Adrenal gland (tissue), 5 donors: ENCODE data around the gene HS3ST5.

Source experiments
- CTCF ChIP-seq, 6 experiments: fragments of 450-650 bp in 4 of 6; fragments of 200-600 bp in 2 of 6; sonication (generic) in 1 of 6; IDR thresholded peaks; 1 replicate in 5 of 6; 2 replicates in 1 of 6; pipeline versions ENCODE4 v1.5.1 to v1.8.0; 2016 to 2021; ENCODE audit warnings: antibody characterized with exemption in 6 of 6, mild to moderate bottlenecking in 2 of 6, moderate library complexity in 1 of 6
- POLR2A ChIP-seq, 2 donors: fragments of 450-650 bp; IDR thresholded peaks; one replicate each; pipeline ENCODE4 v1.6.1; 2017; ENCODE audit warnings: antibody characterized with exemption in 2 of 2, mild to moderate bottlenecking in 2 of 2, moderate library complexity in 1 of 2
- donor health status: DM: no; HTN: no; CAD: no.

- no peak for TF ChIP-seq POLR2A (IDR thresholded peaks at IDR 0.05)
- no peak for TF ChIP-seq CTCF (IDR thresholded peaks at IDR 0.05)
Observed at GRCh38 chr6:114216789-114217467, 125.9 kb downstream of the HS3ST5 start.
